DND-41 (cell line): Measurements from ENCODE around the gene LRRC15.

Experiments used
- ATAC-seq: fragments of 200-7000 bp; cut with Tn5 transposase; 3 replicates; pipeline ENCODE4 v1.9.1; 2021; ENCODE audit warnings: low read depth; ENCODE audit not compliant: insufficient read depth
- DNase-seq: peaks from one replicate; pipeline ENCODE4 v3.0.0-alpha.2; 2020
- H2AFZ ChIP-seq: 2 replicates; pipeline ENCODE4 v1.6.0; 2012; ENCODE audit warnings: low read depth, low read length
- H3K27ac ChIP-seq: 2 replicates; pipeline ENCODE4 v1.5.1; 2012; ENCODE audit warnings: low read length, inconsistent platforms
- H3K27me3 ChIP-seq: fragments of 200-600 bp; sonication (generic); 2 replicates; pipeline ENCODE4 v1.6.0; 2012; ENCODE audit warnings: low read length, mild to moderate bottlenecking, inconsistent platforms; ENCODE audit not compliant: insufficient read depth, poor library complexity
- H3K36me3 ChIP-seq: 2 replicates; pipeline ENCODE4 v1.5.1; 2012; ENCODE audit warnings: low read length, inconsistent platforms; ENCODE audit not compliant: insufficient read depth
- H3K4me1 ChIP-seq: 2 replicates; pipeline ENCODE4 v1.5.1; 2012; ENCODE audit warnings: mild to moderate bottlenecking, low read length; ENCODE audit not compliant: insufficient read depth
- H3K4me2 ChIP-seq: 2 replicates; pipeline ENCODE4 v1.6.0; 2012; ENCODE audit warnings: mild to moderate bottlenecking, moderate library complexity, low read length, inconsistent platforms; ENCODE audit not compliant: insufficient read depth
- H3K4me3 ChIP-seq, 2 experiments: fragments of 200-600 bp in 1 of 2; shearing (Covaris generic) in 1 of 2; 2 replicates each; pipeline ENCODE4 v1.5.1; 2012 to 2016; ENCODE audit warnings: inconsistent platforms in 2 of 2, low read length in 2 of 2, mild to moderate bottlenecking in 2 of 2, low read depth in 1 of 2, moderate library complexity in 1 of 2
- H3K79me2 ChIP-seq: 2 replicates; pipeline ENCODE4 v1.6.0; 2012; ENCODE audit warnings: low read length, inconsistent platforms; ENCODE audit not compliant: insufficient read depth
- H3K9ac ChIP-seq: 2 replicates; pipeline ENCODE4 v1.6.0; 2012; ENCODE audit warnings: low read depth, mild to moderate bottlenecking, inconsistent platforms, low read length, moderate library complexity
- H3K9me3 ChIP-seq: 2 replicates; pipeline ENCODE4 v1.5.1; 2012; ENCODE audit warnings: low read length, moderate library complexity, mild to moderate bottlenecking, inconsistent platforms; ENCODE audit not compliant: insufficient read depth, severe bottlenecking
- H4K20me1 ChIP-seq: 2 replicates; pipeline ENCODE4 v1.6.0; 2012; ENCODE audit warnings: low read length; ENCODE audit not compliant: insufficient read depth
- EZH2 ChIP-seq: IDR thresholded peaks from 3 replicates; pipeline ENCODE4 v1.6.1; 2012; ENCODE audit warnings: borderline replicate concordance, low read depth, mild to moderate bottlenecking, moderate library complexity, low read length, inconsistent platforms; ENCODE audit not compliant: severe bottlenecking
- TF ChIP-seq, protein P1 (sequence below): IDR thresholded peaks from 2 replicates; pipeline ENCODE4 v1.5.1; 2012; ENCODE audit warnings: borderline replicate concordance, low read length, moderate library complexity, mild to moderate bottlenecking; ENCODE audit not compliant: poor library complexity, severe bottlenecking; ENCODE audit errors: extremely low read depth

The LRRC15 gene

DNA sequence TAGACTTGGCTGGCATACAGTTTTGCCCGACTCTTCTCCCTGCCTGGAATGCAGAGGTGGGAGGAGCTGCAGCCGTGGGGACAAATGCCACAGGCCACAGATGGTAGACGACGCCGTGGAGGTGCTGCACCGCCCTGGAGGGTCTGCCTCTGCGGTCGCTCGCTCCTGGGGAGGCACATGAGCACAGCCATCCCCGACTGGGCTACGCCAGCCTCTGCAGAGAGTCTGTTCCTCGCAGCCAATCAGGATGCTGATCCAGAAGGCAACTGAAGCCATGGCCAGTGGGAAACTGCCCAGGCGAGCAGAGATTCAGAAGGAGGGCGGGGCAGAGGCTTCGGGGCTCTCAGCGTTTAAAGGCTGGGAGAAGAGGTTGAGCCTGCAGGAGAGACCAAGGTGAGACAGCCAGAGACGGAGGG lies 11.9 kb upstream of the LRRC15 start:
- Histone ChIP-seq H3K27ac (no peak overlapping the region), H3K9me3 (no peaks in the 10 kb centered on the region), H3K9ac (no peak overlapping the region), H3K27me3 (peaks cover 3% of the 10 kb centered on the region), H2AFZ (no peak overlapping the region), H3K4me2 (no peak overlapping the region), H3K36me3 (no peaks in the 10 kb centered on the region), H4K20me1 (no peaks in the 10 kb centered on the region), H3K79me2 (no peaks in the 10 kb centered on the region), H3K4me3 (no peak overlapping the region), H3K4me1 (no peaks in the 10 kb centered on the region)
- DNase-seq (no peak), ATAC-seq (no peak)
- TF ChIP-seq, protein P1, sequence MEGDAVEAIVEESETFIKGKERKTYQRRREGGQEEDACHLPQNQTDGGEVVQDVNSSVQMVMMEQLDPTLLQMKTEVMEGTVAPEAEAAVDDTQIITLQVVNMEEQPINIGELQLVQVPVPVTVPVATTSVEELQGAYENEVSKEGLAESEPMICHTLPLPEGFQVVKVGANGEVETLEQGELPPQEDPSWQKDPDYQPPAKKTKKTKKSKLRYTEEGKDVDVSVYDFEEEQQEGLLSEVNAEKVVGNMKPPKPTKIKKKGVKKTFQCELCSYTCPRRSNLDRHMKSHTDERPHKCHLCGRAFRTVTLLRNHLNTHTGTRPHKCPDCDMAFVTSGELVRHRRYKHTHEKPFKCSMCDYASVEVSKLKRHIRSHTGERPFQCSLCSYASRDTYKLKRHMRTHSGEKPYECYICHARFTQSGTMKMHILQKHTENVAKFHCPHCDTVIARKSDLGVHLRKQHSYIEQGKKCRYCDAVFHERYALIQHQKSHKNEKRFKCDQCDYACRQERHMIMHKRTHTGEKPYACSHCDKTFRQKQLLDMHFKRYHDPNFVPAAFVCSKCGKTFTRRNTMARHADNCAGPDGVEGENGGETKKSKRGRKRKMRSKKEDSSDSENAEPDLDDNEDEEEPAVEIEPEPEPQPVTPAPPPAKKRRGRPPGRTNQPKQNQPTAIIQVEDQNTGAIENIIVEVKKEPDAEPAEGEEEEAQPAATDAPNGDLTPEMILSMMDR = no peak
- TF ChIP-seq EZH2 = no peak

DNA sequence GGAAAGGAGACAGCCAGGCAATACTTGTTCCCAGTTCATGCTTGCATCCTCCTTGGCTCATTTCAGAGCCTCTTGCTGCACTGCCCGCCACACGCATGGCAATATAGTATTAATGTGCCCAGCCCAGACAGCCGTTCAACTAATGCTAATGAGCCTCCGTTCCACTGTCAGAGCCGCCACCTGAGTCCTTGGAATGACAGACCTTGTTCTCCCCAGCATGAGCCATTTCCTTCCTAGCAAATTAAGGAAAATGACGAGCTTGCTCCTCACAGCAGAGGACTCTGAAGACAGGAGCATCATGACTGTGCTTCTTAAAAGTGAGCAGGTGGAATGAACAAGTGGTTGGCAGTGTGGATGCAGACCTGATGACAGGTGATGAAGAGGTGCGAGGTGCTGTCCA lies 10.8 kb upstream of the LRRC15 start:
- Histone ChIP-seq H3K9me3 (no peaks in the 10 kb centered on the region), H2AFZ (no peak overlapping the region), H4K20me1 (no peaks in the 10 kb centered on the region), H3K79me2 (no peaks in the 10 kb centered on the region), H3K27me3 (peaks cover 3% of the 10 kb centered on the region), H3K4me2 (no peak overlapping the region), H3K4me3 (no peak overlapping the region), H3K4me1 (no peaks in the 10 kb centered on the region), H3K9ac (no peak overlapping the region), H3K27ac (no peak overlapping the region), H3K36me3 (no peaks in the 10 kb centered on the region)
- ATAC-seq = no peak
- TF ChIP-seq, protein P1 = no peak
- no peak for TF ChIP-seq EZH2
- no peak for DNase-seq

DNA sequence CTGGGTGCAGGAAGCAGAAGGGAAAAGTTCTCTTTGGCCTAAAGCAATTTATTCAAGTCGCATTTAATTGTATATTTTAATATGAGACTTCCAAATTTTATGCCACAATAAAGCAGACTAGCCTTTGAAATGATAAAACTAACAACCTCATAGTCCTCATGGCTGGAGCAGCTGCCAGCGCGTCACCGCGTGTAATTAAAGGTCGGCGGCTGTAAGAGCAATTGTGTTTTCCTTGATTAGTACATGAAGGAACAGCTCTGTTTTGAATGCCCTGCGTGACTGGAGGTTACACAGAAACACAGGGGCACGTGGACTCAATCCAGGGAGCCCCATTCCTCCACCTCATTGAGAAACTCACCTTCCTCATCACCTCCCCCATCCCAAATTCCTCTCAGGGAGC lies 10.1 kb upstream of the LRRC15 start:
- ATAC-seq = no peak
- Histone ChIP-seq H2AFZ (no peak overlapping the region), H3K4me1 (no peaks in the 10 kb centered on the region), H3K4me2 (no peak overlapping the region), H3K79me2 (no peaks in the 10 kb centered on the region), H3K36me3 (no peaks in the 10 kb centered on the region), H3K4me3 (no peak overlapping the region), H4K20me1 (no peaks in the 10 kb centered on the region), H3K9ac (no peak overlapping the region), H3K27me3 (peaks cover 3% of the 10 kb centered on the region), H3K27ac (no peak overlapping the region), H3K9me3 (no peaks in the 10 kb centered on the region)
- DNase-seq = no peak
- TF ChIP-seq, protein P1 = no peak
- TF ChIP-seq EZH2 = no peak

DNA sequence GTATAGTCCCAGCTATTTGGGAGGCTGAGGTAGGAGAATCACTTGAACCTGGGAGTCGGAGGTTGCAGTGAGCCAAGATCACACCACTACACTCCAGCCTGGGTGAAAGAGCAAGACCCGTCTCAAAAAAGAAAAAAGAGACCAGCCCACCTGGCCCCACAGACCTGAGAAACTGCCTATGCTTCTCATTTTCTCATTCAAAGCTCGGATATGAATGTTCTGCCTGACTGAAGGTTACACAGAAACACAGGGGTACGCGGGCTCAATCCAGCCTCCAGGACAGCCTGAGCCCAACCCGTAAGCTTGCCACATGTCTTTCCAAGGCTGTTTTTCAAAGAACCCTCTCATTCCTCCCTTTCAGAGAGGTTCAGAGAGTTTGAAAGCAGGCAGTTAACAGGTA lies 9.7 kb upstream of the LRRC15 start:
- no peak; the same call in 2 of the 3 replicates for ATAC-seq
- Histone ChIP-seq H3K4me1 (no peaks in the 10 kb centered on the region), H2AFZ (no peak overlapping the region), H3K36me3 (no peaks in the 10 kb centered on the region), H3K4me2 (no peak overlapping the region), H3K9ac (no peak overlapping the region), H3K27me3 (peaks cover 3% of the 10 kb centered on the region), H3K4me3 (no peak overlapping the region), H4K20me1 (no peaks in the 10 kb centered on the region), H3K9me3 (no peaks in the 10 kb centered on the region), H3K79me2 (no peaks in the 10 kb centered on the region), H3K27ac (no peak overlapping the region)
- no peak for DNase-seq
- TF ChIP-seq EZH2 = no peak
- TF ChIP-seq, protein P1 = no peak
